Measurements from ENCODE around the gene GREM1.
A peak's percentile ranks its signal among the peaks of the same experiment; 100 is the strongest.

The GREM1 gene

DNA sequence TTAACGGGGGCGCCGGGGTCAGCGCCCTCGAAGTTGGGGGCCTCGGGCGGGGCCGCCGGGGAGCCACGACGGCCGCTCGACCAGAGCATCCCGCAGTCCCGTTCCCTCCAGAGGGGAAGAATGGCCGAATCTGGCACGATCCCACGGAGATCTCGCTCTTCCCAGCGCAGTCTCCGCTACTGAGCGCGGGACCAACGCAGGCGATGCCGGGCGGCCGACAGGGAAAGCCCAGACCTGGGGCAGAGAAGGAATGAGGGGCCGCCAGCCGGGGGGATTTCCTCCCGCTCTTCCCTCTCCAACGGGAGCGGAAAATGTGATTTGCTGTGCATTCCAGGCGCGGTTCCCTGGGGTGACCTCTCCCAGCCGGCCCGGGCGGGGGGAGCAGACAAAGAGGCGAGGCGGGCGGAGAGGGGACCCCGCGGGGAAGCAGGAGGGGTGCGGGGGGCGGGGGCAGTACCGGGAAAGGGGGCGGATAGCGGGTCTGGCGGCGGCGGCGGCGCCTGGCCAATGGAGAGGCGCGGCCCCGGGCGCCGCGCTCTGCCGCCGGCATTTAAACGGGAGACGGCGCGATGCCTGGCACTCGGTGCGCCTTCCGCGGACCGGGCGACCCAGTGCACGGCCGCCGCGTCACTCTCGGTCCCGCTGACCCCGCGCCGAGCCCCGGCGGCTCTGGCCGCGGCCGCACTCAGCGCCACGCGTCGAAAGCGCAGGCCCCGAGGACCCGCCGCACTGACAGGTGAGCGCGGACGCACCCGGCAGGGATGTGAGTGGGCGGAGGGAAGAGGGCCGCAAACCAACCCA is at the start of gene GREM1:
Gene GREM1 (plus strand): TSS at position 579 of the 801 bp plus-strand sequence. CDS start 12,687 bp downstream, outside the sequence.
- peak; percentile 65 for DNase-seq (ENCODE audit: low read depth)

DNA sequence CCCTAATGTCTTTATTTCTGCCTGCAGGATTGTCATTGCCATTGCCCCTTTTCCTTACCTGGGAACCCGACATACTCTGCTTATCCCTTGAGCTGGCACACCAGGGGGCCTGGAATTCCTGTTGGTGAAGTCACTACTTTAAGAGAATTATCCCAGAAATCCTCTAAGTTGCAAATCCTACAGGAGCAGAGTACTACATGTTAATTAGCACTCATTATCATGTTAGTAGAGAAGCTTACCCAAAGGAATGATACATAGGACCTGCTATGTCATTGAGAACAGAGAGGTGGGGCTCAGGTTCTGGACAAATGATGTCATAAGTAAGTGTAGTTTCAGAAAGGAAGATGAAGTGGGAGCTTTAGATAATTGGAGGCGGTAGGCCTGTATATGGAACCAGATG is 48.9 kb upstream of the GREM1 start:
- DNase-seq (ENCODE audit: low read depth), result no peak

DNA sequence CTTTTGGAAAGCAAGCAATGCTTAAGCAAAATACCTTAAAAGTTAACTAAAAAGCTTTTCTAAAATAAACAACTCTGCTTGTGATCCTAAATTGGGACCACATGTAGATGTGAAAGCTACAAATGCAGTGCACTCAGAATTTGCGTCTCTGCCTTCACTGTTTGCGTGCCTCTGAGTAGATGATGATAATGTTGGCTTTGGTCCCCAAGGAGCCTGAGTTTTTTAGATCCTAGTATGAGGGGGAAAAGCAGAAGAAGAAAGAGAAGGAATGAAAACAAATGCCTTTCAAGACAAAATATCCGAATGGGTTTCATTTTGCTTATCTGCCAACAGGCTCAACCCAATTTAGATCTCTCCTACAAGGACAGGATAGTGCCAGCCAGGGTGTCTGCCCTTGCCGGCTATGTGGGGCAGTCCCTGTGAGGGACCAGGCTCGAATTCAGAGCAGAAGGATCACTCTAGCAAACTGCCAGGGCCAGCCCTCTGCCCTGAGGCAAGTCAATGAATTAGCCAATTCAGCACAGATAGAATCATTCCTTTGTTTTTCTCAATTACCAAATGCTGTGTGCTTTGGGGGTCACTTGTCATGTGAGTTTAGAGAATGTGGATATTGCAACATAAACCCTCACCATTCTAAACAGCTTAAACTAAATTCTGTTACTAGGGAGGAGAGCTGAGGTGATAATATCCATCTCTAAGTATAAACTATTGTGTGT is 47.8 kb upstream of the GREM1 start:
- DNase-seq (ENCODE audit: low read depth), result peak; percentile 97

DNA sequence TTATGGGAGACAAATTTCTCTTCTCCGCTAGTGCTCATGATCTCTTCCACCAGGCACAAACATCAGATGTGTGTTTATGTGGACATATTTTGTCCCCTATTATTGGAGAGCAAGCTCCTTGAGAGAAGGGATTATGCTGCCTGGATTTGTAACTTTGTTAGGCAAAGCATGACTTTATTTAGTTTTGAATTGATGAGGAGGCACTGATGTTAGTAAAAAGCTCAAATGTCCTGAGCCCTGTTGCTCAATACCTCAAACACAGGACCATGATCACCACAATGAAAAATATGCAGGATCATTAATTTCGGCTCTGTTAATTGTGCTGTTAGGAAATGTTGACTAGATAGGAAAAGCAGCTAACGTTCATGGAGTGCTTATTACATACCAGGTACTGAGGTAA is 47.2 kb upstream of the GREM1 start:
- peak; percentile 64 for DNase-seq (ENCODE audit: low read depth)

DNA sequence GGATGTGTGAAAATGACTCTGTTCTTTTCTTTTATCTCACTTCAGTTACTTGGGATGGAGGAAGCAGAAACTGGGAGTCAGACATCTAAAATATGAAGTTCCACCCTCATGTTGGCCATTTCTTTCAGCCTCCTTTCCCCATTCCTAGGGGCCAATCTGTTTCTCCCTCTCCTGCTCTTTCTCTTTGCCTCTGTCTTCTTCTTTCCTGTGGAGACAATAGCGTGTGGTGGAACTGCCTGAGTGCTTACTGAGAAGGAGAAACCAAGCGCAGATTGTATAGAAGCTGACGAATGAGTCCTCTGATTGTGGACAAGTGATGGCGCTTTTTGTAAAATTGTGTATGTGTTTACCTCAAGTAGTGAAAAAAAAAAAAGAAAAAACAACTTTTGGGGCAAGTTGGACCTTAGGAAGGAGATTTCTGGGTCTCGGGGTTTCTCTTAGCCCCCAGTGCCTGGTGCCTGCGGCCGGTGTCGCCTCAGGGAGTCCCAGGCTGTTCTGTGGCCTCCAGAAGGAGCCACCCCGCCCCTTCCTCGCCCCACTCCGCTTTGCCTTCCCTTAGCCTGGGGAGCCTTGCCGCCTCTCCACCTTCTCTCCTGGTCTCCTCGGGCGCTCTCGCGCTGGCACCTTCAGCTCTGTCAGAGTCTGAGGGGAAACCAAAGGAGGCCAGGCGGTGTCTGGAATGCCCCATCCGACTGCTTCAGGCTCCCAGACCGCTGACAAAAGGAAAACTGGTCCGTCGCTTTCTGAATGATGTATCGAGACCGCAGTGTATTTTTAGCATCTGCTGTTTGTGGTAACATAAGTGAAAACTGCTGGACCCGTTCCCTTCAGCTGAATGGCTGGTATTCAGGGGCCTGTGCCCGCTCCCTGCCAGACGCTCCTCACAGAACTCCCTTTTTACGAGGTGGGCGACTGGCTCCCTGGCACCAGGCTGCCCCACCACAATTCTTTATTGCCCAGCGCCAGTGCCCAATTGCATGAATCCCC is 46.2 kb upstream of the GREM1 start:
- DNase-seq (ENCODE audit: low read depth), result peak; percentile 85

DNA sequence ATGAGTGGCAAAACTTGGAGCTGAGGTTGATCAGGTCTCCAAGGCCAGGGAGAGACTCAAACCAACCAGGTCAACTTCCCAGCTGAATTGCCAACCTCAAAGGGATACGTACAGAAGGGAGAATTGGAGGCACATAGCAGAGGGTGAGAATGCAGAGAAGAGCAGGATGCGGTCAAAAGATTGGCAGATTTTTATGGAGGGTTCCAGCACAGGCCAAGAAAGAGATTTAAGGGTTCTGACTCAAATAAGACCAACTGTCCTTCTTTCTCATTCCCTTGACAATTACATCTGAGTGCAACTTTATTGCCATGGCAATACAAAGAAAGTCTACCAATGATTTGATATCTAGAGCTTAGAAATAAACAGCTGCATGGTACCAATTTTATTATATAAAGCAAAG is 43.1 kb upstream of the GREM1 start:
- DNase-seq (ENCODE audit: low read depth), result peak; percentile 58

DNA sequence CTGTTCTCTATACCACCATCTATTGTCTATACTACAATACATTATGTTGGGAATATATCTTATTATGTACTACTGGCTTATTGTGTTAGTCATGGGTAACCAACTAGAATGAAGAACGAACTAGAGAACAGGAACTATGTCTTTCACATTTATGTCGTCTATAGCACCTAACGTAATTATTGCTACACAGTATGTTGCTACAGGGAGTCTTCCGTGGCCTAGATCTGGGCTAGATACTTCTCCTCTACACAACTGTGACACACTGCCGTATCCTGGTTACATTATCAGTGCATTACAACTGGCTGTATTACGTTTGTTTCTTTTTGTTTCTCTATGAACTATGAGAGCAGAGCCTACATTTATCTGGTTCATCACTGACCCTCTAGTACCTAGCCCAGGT is 42.3 kb upstream of the GREM1 start:
- DNase-seq (ENCODE audit: low read depth), result no peak

DNA sequence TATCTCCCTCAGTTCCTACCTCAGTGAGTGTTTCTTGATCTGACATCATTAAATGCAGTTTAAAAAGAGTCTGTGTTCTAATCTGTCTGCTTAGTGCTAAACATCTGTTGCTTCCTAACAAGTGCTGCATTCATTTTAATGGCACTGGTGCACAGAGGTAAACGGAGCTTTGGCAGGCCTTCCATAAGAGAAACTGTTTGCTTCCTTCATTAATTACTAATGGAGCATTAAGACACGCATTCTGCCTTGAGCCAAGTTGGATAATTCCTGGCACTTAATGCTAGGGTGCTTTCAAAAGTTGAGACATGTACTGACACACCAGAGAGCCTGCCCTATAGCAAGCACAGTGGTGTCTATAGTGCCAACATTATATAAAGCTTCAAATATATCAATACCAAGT is 41.6 kb upstream of the GREM1 start:
- no peak for DNase-seq (ENCODE audit: low read depth)

DNA sequence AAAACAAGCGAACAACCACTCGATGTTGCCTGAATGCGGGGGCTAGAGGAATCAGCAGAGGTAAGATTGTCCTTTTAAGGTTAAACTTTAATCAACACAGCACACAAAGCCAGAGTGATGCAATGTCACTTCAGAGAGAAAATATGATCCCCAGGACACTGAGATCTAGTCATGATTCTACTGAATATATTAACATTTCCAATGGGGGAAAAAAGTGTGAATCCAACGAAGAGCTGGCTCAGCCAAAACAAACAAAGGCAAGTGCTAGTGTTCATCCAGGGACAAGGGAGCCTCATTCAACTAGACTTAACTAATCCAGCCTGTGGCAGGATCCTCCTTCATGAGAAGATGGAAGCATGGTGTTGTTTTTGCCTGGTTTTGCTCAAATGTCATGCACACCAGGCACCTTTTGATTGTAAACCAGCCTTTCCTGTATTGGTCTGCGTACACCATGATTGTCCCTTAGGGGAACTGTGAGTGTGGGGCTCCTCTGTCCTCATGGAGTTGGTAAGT is 40.5 kb upstream of the GREM1 start:
- DNase-seq (ENCODE audit: low read depth), result peak; percentile 78

DNA sequence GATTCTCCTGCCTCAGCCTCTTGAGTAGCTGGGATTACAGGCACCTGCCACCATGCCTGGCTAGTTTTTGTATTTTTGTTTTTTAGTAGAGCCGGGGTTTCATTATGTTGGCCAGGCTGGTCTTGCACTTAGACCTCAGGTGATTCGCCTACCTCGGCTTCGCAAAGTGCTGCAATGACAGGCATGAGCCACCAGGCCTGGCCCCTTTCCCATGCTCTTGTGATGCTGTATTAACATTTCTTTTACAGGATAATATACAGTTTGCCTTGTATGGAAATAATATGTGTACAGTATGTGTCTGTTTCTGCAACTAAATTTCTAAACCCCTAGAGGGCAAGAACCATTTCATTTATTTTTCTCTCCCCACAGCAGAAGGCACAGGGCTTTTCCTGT is 38.5 kb upstream of the GREM1 start:
- DNase-seq (ENCODE audit: low read depth), result no peak

DNA sequence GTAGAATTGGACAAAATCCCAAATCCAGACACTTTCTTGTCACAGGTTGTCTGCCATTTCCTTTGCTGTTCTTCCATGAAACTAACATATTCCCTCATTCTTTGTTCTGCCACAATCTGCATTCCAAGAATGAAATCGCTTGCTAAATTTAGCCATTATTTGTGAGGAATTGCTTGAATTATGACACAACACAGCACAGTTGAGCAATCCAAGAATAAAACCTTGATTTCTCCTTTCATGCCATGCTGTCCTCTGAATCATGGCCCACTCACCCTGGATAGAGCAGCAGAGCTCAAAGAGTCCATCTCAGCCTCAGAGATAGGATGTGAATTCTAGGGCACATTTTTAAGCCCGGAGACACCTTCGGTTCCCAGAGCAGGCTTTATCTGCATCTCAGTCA is 35.2 kb upstream of the GREM1 start:
- peak; percentile 93 for DNase-seq (ENCODE audit: low read depth)

DNA sequence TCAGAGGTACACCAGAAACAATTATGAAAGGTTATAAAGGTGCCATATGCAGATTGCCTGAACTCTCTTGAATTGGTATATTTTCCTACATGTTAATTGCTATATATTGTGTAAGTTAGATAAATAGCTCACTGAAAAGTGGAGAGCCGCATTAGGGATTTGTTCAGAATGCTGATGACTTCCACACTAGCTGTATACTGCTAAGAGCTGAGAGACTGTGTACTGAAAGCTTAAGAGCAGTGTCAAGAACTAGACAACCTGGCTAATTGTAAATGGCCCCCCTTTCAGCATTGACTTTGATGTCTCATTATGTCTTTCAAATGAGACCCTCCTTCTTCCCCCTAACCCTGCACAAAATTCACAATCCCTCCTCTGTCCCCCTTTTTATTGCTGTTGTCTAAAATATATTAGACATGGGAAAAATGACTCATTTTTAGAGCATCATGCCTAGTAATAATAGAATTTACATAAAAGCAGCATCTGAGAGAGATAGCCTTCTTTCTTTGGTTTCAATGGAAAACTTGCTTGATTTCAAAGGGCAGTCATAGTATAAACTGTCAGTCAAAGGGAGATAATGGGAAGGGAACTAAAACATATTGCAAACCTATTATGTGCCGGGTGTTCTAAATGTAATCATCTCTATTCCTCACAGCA is 34.7 kb upstream of the GREM1 start:
- DNase-seq (ENCODE audit: low read depth), result no peak

DNA sequence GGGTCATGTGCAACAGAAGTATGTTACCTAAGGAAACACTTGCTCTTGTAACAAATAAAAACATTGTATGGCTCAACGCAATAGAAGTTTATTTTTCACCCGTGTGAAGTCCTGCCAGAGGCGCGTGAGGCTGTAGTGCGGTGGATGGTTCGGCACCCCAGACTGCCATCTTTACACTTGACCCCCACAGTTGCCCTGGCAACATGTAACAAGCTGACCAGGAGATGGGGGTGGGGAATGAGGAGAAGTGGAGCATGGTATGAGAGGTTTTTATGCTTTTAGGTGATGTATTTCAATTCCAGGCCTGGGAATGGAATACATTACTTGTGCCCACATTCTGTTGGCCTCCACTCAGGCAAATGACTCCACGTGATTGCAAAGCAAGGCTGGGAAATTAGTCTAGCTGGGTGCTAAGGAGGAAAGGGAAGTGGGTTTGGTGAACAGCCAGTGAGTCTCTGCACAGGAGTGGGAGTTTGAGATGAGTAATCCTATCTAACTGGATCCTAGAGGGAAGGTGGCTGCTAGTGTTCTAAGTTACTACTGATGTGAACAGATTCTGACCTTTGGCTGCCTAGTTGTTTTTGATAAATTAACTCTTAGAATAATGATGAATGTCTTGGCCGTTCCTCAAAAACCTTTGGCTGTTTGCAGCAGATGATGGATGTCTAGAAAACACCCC is 33.8 kb upstream of the GREM1 start:
- peak; percentile 90 for DNase-seq (ENCODE audit: low read depth)

DNA sequence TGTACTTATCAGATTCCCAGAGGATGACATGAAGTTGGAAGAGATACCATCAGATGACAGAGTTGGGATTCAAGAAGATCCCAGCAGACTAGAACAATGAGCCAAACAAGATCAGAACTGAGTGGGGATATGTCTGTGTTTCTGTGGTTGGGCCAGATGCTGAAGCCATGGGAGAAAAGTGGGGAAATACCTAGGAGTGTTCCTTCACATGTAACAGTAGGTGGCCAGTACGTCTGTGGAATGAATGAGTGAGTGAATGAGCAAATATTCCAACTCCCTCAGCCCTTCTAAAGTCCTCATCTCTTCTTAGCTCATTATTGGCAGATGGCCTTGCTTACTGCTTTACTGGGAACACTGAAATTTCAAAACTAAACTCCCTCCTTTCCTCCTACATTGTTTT is 32.2 kb upstream of the GREM1 start:
- peak; percentile 52 for DNase-seq (ENCODE audit: low read depth)

DNA sequence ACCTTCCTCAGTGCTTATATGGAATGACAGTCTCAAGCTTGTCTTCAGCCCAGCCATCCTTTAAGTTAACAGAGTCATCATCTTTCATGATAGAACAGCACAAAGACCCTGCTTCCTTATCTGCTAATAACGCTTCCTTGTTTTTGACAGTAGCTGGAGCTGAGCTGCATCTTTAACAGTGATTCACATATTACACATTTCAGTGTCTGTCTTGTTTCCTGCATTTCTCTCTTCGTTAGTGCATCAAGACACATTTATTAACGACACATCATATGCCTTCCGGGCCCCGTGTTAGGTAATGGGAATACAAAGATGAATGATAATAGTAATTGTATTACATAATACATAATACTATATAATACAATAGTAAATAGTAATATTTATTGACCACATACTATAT is 30.2 kb upstream of the GREM1 start:
- DNase-seq (ENCODE audit: low read depth), result no peak

DNA sequence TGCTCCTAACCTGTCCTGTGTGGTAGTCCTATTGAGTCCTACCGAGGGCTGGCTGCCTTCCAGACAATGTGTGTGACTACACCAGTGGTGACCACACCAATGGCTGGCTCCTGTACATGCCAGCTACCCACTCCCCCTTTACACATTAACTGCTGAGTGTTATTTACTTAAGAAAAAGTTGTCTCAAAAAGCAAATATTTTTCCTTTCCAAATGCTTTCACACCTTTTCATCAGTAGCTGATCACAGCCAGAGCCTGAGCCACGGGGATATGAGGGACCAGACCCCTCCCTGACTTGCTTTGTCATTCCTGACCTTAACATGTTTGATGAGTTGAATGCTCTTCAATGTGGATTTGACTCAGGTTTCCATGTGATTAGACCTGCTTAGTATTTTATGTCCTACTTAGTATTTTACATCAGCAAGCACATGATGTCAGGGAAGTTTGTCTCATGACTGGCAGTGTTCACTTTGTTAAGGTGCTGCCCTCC is 29.6 kb upstream of the GREM1 start:
- DNase-seq (ENCODE audit: low read depth), result no peak

DNA sequence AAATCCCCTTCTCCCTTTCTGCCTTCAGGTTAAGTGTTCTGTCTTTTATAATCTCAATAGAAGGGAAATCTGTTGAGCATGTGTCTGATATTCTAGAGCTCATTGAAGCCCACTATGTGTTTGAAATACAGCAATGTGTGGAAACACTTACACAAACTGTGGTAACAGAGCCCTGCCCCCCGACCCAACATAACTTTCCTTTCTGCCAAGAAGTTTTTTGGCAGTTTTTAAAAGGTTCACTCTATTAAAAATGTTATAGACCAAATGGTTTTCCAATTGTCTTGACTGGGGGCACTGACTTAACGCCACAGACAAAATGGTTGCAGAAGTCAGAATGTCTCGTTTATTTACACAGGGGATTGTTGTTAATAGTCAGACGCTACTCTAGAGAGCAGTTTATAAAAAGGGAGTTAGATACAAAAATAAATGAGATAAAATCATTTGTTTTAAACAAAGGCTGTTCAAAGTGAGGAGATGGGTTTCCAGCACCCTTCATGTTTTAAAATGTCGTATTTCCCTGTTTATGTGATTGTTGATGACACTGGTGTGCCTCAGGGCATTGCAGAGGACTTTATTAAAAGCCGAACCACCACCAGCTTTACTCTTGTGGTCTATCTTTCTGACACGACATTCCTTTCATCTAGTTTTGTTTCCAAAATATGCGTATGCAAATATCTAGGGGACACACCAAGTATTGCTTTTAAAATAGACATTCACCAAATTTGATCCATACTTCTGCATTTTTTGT is 26.7 kb upstream of the GREM1 start:
- DNase-seq (ENCODE audit: low read depth), result no peak

DNA sequence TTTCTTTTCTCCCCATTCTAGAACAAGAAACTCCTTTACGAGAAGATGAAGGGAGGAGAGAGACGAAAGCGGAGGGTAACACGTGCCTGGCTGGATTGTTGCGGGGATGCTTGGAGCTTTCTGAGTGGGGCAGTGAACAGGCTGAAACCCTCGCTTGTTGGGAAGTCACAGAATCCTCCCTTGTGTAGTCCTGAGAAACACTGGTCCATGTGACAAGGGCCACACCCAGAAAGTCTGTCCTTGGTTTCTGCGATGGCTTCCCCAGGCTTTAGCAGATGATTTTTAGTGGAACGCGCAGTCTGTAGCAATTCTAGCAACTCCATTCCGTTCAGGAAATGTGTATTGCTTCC is 26.1 kb upstream of the GREM1 start:
- no peak for DNase-seq (ENCODE audit: low read depth)

DNA sequence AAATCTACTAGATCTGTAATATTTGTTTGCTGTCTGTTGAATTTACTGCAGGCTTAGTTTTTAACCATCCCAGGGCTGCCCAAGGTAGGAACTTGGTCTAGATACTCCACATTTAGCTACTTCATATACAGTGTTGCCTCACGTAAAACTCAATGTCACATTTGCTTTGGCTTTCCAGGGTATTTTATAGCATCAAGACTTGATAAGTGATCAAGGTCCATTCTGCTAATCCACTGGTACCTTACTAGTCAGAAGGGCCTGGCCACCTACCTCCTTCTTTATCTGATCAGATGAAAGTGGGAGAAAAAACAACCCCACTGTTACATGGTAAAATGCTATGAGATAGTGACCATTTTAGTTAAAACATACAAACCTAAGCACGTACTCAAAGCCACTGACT is 25.5 kb upstream of the GREM1 start:
- DNase-seq (ENCODE audit: low read depth), result no peak
